ENCODE measurements around the gene PGAM1. TPM values are rescaled to one million over a fixed set of nuclear protein-coding genes. Genes with fewer than 3 reads are reported as not detected.
"Not testable (repeated sequence)": the region's sequence is repeated elsewhere in the genome, so short reads cannot be mapped to it uniquely, and the experiment has no call there.

The PGAM1 gene
- total RNA-seq, 1 donor from 2014 or later: 463 TPM

GRCh38 chr10:97454330-97455036 is 28.5 kb downstream of the PGAM1 start:
- DNase-seq (ENCODE audit: low read depth): peak; percentile 43

DNA sequence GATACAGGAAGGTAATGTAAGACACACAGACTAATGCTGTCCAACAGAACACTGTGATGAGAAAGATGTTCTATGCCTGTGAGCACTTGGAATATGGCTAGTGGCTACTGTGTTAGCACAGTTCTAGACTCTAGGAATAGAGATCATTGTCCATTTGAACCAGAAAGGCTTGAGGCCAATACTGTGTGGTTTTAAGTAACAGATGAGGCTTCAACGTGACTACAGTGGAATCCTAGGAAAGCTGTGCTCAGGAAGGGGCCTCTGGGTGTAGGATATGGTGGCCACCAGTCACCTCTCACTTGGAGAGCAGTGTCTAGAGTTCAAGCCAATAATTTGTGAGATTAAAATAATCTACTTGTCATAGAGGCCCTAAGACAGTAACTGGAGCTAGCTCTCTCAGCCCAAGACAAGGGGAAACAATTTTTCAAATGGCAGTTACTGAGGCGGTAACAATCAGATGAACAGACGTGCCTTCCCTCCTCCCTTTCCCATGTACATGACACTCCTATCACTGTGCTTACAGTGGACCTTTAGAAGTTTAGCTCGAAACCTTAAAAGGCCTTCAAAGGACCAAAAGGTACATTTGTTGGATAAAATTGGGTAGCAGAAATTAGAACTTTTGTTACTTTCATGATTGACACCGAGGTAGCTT is 30.2 kb downstream of the PGAM1 start:
- DNase-seq (ENCODE audit: low read depth): peak; percentile 33

- DNase-seq (ENCODE audit: low read depth): no peak
Observed at GRCh38 chr10:97456686-97457065, 30.7 kb downstream of the PGAM1 start.

DNA sequence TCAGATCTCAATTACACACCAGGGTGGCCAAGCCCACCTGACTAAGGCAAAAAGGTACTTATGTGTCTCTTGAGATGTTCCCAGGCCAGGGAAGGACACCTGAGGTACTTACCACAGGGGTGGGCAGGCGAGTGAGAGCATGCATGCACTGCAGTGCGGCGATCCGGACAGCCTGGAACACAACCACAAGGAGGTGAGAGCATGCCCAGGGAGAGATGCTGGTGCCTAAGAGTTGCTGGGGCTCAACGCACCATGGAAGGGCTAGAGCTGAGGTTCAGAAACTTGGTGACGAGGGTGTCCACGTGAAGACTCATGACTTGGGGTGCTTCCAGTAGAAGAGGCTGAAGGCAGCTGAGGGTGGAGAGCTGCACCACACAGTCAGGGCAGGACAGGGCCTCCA is 33.1 kb downstream of the PGAM1 start:
- no peak for DNase-seq (ENCODE audit: low read depth)

DNA sequence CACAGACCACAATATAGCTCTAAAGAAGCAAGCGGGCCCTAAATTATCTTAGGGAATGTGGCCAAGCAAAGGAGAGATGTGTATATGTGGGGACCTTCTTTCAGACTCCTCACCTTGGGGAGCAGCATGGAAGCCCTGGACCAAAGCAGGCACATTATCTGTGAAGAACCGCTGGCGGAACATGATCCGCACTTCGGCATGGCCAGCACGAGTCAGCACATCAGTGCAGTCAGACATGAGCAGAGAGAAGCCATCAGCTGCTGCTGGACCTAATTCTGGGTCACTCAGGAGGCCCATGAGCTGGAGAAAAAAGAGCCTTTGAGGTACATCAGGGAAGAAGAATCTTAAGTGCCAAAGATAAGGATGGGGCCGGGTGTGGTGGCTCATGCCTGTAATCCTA is 33.9 kb downstream of the PGAM1 start:
- DNase-seq (ENCODE audit: low read depth): no peak

DNA sequence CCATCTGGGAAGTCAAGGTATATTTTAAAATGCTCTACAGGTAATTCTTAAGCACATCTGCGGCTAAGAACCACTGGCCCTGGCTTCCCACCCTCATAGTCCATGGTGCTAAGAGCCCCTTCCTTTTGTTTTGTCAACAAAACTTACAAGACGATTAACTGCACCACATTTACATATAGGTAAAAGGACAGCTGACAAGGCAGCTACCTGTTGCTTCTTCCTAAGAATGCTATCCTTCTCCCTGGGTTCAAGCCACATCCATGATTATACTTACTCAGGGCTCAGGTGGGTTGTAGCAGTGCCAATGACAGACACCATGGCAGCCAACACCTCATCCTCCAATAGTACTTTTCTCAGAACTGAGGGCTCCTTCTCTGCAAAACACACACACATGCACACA is 36.3 kb downstream of the PGAM1 start:
- DNase-seq (ENCODE audit: low read depth): no peak

GRCh38 chr10:97463363-97464132 is 37.6 kb downstream of the PGAM1 start:
- peak; percentile 66 for DNase-seq (ENCODE audit: low read depth)

- peak; percentile 79 for DNase-seq (ENCODE audit: low read depth)
Observed at GRCh38 chr10:97464226-97464625, 38.2 kb downstream of the PGAM1 start.

DNA sequence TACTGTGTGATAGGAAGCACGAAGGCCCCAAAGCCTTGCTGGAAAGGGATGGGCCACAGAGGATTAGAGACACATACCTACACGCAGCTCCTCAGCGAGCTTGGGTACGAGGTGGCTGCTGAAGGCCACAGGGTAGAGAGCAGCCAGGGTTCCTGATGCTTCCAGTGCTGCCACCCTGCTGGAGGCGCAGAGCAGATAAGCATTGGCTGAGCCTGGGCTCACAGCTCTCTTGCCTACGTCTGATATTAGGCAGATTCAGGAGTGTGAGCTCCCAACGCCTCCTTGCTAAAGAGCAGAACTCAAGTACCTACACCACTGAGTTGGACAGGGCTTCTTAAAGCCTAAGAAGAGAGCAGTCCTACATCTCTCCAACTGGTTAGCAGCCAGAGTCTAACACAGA is 40.0 kb downstream of the PGAM1 start:
- DNase-seq (ENCODE audit: low read depth): no peak

GRCh38 chr10:97466755-97467154 is 40.8 kb downstream of the PGAM1 start:
- DNase-seq (ENCODE audit: low read depth): peak; percentile 35

GRCh38 chr10:97468162-97468561 is 42.2 kb downstream of the PGAM1 start:
- DNase-seq (ENCODE audit: low read depth): no peak

- not testable (repeated sequence) for DNase-seq (ENCODE audit: low read depth)
Observed at GRCh38 chr10:97468781-97469180, 42.8 kb downstream of the PGAM1 start.

GRCh38 chr10:97474918-97475317 is 48.9 kb downstream of the PGAM1 start:
- DNase-seq (ENCODE audit: low read depth): no peak

DNA sequence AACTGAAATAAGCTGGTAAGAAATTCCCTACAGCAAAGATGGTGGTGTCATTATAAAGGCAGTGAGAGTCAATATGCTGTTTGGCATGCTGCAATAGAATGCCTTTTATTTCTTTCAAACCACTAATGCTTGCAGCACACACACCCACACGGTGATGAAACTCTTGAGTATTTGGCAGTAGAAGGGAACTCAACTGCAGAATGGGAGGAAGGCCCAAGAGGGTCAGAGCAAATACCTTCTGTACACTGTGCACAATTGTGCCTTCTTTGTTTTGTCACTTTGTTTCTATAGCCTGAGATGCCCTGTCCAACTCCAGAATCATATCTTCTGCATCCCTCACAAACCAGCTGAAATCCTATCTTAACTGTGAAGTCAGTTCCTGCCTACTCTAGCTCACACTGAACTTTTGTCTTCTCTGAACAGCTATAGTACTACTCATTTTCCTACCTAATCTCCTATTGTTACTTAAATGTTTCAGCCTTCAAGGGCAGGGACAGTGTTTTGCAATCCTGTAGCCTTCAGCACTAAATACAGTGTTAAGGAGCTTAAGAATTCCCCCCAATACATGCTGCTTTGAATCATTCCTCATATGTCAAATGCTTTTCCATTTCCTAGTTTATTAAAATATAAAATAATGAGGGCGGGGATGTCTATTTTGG is 50.1 kb downstream of the PGAM1 start:
- DNase-seq (ENCODE audit: low read depth): peak; percentile 48

DNA sequence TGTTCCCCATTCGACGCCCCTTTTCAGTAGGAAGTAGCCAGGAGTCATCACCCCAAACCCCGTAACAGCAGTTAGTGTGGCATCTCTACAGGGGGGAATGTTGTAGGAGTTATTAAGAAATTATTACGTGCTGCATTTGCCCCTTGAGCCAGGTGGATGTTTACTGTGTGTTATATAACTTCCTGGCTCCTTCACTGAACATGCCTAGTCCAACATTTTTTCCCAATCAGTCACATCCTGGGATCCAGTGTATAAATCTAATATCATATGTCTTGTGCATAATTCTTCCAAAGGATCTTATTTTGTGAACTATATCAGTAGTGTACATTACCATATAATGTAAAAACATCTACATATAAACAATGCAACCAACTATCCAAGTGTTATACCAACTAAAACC is 53.4 kb downstream of the PGAM1 start:
- not testable (repeated sequence) for DNase-seq (ENCODE audit: low read depth)

DNA sequence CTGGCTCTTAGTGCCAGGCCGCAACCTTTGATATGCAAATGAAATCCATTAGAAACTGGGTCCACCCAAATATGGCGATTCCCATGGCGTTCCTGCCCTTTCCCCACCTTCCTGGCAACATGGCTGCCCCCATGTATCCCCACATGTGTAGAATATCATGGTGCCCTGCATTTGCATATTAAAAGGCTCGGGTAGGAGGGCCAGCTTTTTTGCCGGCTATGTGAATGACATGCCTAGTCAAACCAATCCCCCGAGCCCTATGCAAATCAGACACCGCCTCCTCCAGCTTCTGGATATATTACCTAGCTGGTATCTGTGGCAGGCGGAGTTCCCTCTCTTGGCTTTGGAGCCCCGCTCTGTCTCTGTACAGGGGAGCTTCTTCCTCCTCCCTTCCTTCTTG is 53.9 kb downstream of the PGAM1 start:
- DNase-seq (ENCODE audit: low read depth): no peak

DNA sequence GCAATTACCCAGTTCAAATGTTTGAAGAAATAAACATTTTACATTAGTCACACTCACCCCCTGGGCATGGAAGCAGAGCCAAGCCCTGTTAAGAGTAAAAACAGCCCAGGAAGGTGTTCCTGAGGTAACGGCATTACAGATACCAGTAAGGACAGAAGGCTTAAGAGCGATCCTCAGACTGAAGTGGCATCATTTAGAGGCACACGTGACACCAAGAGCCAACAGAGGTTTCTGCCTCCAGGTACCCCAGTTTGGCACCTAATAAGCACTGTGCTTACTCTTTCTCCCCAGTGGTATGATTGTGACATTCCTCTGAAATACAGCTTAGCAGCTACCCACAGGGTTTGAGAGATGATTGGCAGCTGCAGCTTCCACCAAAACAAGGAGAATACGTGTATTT is 55.1 kb downstream of the PGAM1 start:
- no peak for DNase-seq (ENCODE audit: low read depth)

DNA sequence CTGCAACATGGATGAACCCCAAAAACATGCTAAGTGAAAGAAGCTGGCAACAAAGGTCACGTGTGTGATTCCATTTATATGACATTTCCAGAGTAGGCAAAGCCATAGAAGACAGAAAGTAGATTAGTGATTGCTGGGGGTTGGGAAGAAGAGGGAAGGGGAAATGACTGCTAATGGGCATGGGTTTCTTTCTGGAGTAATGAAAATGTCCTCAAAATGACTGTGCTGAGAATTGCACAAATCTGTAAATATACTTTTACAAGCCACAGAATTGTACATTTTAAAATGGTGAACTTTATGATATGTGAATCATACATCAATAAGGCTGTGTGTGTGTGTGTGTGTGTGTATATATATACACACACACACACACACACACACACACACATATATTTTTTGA is 56.4 kb downstream of the PGAM1 start:
- DNase-seq (ENCODE audit: low read depth): no peak

Measured in myocyte (in vitro differentiated cells).